Measurements from ENCODE around the gene GGPS1.

Gene GGPS1

GRCh38 chr1:235313931-235314678 is 14.3 kb upstream of the GGPS1 start:
- Mint-ChIP-seq H3K27me3 (ENCODE audit: low read depth, poor library complexity) (peaks cover 3% of the 10 kb centered on the region), H3K4me1 (peaks cover 7% of the 10 kb centered on the region), H3K9me3 (peaks cover 24% of the 10 kb centered on the region), H3K4me3 (no peak overlapping the region), H3K36me3 (ENCODE audit: low read depth) (peaks cover 61% of the 10 kb centered on the region), H3K27ac (peak overlapping the region; percentile 88)
- no peak for TF ChIP-seq CTCF (IDR thresholded peaks at IDR 0.05)
- DNase-seq = no peak

- DNase-seq = no peak
- H3K4me3 Mint-ChIP-seq = no peak overlapping the region
- H3K9me3 Mint-ChIP-seq = peaks cover 17% of the 10 kb centered on the region
- peaks cover 3% of the 10 kb centered on the region for H3K27me3 Mint-ChIP-seq (ENCODE audit: low read depth, poor library complexity)
- H3K4me1 Mint-ChIP-seq = peaks cover 8% of the 10 kb centered on the region
- no peak overlapping the region for H3K27ac Mint-ChIP-seq
- TF ChIP-seq CTCF (IDR thresholded peaks at IDR 0.05) = no peak
- peaks cover 61% of the 10 kb centered on the region for H3K36me3 Mint-ChIP-seq (ENCODE audit: low read depth)
These were observed 13.2 kb upstream of the GGPS1 start for GRCh38 chr1:235315173-235315572.

- Mint-ChIP-seq H3K27me3 (ENCODE audit: low read depth, poor library complexity) (peaks cover 3% of the 10 kb centered on the region), H3K4me1 (peaks cover 13% of the 10 kb centered on the region), H3K36me3 (ENCODE audit: low read depth) (peaks cover 61% of the 10 kb centered on the region), H3K9me3 (peaks cover 11% of the 10 kb centered on the region), H3K27ac (no peak overlapping the region), H3K4me3 (no peak overlapping the region)
- no peak for TF ChIP-seq CTCF (IDR thresholded peaks at IDR 0.05)
- no peak for DNase-seq
These were observed 12.6 kb upstream of the GGPS1 start for GRCh38 chr1:235315735-235316134.

- DNase-seq = no peak
- Mint-ChIP-seq H3K4me3 (no peak overlapping the region), H3K9me3 (peaks cover 1% of the 10 kb centered on the region), H3K27ac (no peak overlapping the region), H3K27me3 (ENCODE audit: low read depth, poor library complexity) (peaks cover 3% of the 10 kb centered on the region), H3K36me3 (ENCODE audit: low read depth) (peaks cover 60% of the 10 kb centered on the region), H3K4me1 (peaks cover 25% of the 10 kb centered on the region)
- no peak for TF ChIP-seq CTCF (IDR thresholded peaks at IDR 0.05)
These were observed 11.2 kb upstream of the GGPS1 start for GRCh38 chr1:235317168-235317567.

- Mint-ChIP-seq H3K36me3 (ENCODE audit: low read depth) (peaks cover 53% of the 10 kb centered on the region), H3K9me3 (no peaks in the 10 kb centered on the region), H3K4me3 (no peak overlapping the region), H3K27me3 (ENCODE audit: low read depth, poor library complexity) (no peaks in the 10 kb centered on the region), H3K27ac (no peak overlapping the region), H3K4me1 (peaks cover 23% of the 10 kb centered on the region)
- no peak for DNase-seq
- no peak for TF ChIP-seq CTCF (IDR thresholded peaks at IDR 0.05)
These were observed 9.1 kb upstream of the GGPS1 start for GRCh38 chr1:235319255-235319654.
